Tibial nerve (tissue), 4 donors: Measurements from ENCODE around the gene MACIR. TPM values are rescaled to one million over a fixed set of nuclear protein-coding genes. Genes with fewer than 3 reads are reported as not detected.

Experiments used
- DNase-seq, 2 donors: peaks; one replicate each; pipeline ENCODE4 v3.0.0-alpha.2; 2019; ENCODE audit warnings: low spot score in 2 of 2
- H3K27ac ChIP-seq, 4 donors: fragments of 200-600 bp; sonication (generic) in 3 of 4; one replicate each; pipeline ENCODE4 v1.5.1; 2017 to 2019; ENCODE audit warnings: mild to moderate bottlenecking in 1 of 4
- H3K27me3 ChIP-seq, 2 donors: fragments of 200-600 bp; sonication (generic) in 1 of 2; one replicate each; pipeline versions ENCODE4 v1.5.1 to v1.6.0; 2017 to 2019
- H3K36me3 ChIP-seq, 3 donors: fragments of 200-600 bp; sonication (generic); one replicate each; pipeline ENCODE4 v1.5.1; 2018 to 2019
- H3K4me1 ChIP-seq, 4 donors: fragments of 200-600 bp; sonication (generic) in 3 of 4; one replicate each; pipeline ENCODE4 v1.5.1; 2017 to 2019
- H3K4me3 ChIP-seq, 4 donors: fragments of 200-600 bp; sonication (generic) in 3 of 4; one replicate each; pipeline ENCODE4 v1.5.1; 2017 to 2019; ENCODE audit warnings: mild to moderate bottlenecking in 1 of 4, moderate library complexity in 1 of 4
- H3K9me3 ChIP-seq, 4 donors: fragments of 200-600 bp; sonication (generic) in 3 of 4; one replicate each; pipeline ENCODE4 v1.5.1; 2017 to 2019
- EP300 ChIP-seq, 2 donors: sonication (generic); formaldehyde crosslinking; IDR thresholded peaks; one replicate each; pipeline ENCODE4 v1.6.1; 2017; ENCODE audit warnings: antibody characterized with exemption in 2 of 2, mild to moderate bottlenecking in 1 of 2
- POLR2A ChIP-seq, 2 donors: fragments of 450-650 bp; IDR thresholded peaks; one replicate each; pipeline ENCODE4 v1.6.1; 2017; ENCODE audit warnings: antibody characterized with exemption in 2 of 2, mild to moderate bottlenecking in 2 of 2, moderate library complexity in 2 of 2
- WGBS, 2 donors: methylation state at CpG; one replicate each; pipeline ENCODE4 v1.1.5; 2018; 5-methylcytosine and 5-hydroxymethylcytosine counted together
- total RNA-seq, 4 donors: library from RNA; depleted of rRNA; stranded (reverse); fragments of >200 nt; gene quantifications; one replicate each; pipeline ENCODE4 v1.1.0, GENCODE V29; 2016
- TF ChIP-seq, protein P1 (sequence below), 5 experiments: fragments of 200-600 bp in 3 of 5; fragments of 450-650 bp in 2 of 5; sonication (generic) in 3 of 5; IDR thresholded peaks; one replicate each; pipeline ENCODE4 v1.5.1; 2016 to 2019; ENCODE audit warnings: antibody characterized with exemption in 5 of 5, mild to moderate bottlenecking in 3 of 5, moderate library complexity in 2 of 5

MACIR gene
- total RNA-seq, 4 donors from 2014 or later = 12.7 to 24.1 (median 17.1) TPM

GRCh38 chr5:103271570-103272289, 13.2 kb downstream of the MACIR start:
- WGBS, 2 donors = 41 to 43% methylated on average over 2 of the region's 2 CpGs
- Histone ChIP-seq H3K27me3 (no peaks in the 10 kb centered on the region), H3K4me1 (peaks cover 0 to 33% (median 14%) of the 10 kb centered on the region in 4 donors), H3K36me3 (peaks cover 0 to 21% (median 0%) of the 10 kb centered on the region in 3 donors), H3K4me3 (no peak overlapping the region), H3K9me3 (no peaks in the 10 kb centered on the region), H3K27ac (no peak overlapping the region)
- TF ChIP-seq EP300 (IDR thresholded peaks at IDR 0.05) = no peak
- TF ChIP-seq, protein P1, sequence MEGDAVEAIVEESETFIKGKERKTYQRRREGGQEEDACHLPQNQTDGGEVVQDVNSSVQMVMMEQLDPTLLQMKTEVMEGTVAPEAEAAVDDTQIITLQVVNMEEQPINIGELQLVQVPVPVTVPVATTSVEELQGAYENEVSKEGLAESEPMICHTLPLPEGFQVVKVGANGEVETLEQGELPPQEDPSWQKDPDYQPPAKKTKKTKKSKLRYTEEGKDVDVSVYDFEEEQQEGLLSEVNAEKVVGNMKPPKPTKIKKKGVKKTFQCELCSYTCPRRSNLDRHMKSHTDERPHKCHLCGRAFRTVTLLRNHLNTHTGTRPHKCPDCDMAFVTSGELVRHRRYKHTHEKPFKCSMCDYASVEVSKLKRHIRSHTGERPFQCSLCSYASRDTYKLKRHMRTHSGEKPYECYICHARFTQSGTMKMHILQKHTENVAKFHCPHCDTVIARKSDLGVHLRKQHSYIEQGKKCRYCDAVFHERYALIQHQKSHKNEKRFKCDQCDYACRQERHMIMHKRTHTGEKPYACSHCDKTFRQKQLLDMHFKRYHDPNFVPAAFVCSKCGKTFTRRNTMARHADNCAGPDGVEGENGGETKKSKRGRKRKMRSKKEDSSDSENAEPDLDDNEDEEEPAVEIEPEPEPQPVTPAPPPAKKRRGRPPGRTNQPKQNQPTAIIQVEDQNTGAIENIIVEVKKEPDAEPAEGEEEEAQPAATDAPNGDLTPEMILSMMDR (IDR thresholded peaks at IDR 0.05) = no peak
- TF ChIP-seq POLR2A (IDR thresholded peaks at IDR 0.05) = no peak
- DNase-seq = no peak

DNA sequence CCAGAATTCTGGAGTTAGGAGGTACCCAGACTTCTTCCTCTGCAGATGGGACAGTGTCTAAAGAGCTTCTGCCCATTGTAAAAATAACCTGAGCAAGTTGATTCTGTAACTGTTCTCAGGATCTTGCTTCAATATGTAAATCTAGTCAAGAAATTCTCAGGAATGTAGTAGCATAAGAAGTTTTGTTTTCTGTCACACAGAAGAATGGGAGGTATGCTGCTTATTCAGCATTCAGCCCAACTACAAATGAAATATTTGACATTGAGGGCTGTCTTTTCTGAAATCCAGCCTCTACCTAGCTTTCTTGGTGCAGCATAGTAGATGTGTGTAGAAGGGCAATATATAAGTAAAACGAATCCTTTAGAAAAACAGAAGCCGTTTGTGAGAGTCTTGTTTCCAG, 13.8 kb downstream of the MACIR start:
- no peak for DNase-seq
- 64 to 76% methylated on average over 2 of the region's 2 CpGs for WGBS, 2 donors
- peaks cover 0 to 16% (median 0%) of the 10 kb centered on the region in 3 donors for H3K36me3 ChIP-seq
- no peak overlapping the region for H3K4me3 ChIP-seq
- peak overlapping the region in 1 of 4 donors; percentile 29 for H3K27ac ChIP-seq
- H3K27me3 ChIP-seq = no peaks in the 10 kb centered on the region
- H3K4me1 ChIP-seq = peaks cover 0 to 33% (median 14%) of the 10 kb centered on the region in 4 donors
- no peaks in the 10 kb centered on the region for H3K9me3 ChIP-seq
- TF ChIP-seq EP300 (IDR thresholded peaks at IDR 0.05) (no peak), POLR2A (IDR thresholded peaks at IDR 0.05) (no peak)
- TF ChIP-seq, protein P1 (IDR thresholded peaks at IDR 0.05) = no peak

DNA sequence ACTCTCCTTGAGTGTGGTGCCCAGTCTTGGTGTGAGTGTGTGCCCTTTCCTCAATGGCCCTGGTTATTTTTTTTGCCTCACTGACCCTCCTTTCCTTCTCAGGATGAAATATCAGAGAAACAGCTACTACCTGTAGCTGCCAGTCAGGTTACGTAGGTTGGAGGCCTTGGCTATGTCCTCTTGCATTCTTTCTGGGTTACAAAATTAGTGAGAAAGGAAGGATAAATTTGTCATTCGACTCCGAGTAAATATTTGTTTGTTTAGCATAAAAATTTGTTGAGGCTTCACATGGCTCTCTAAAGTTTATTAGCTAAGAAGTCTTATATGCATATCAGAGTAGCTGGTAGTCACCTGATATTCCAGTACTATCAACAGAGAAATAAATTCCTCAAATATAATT, 15.4 kb downstream of the MACIR start:
- TF ChIP-seq EP300 (IDR thresholded peaks at IDR 0.05) (no peak), POLR2A (IDR thresholded peaks at IDR 0.05) (no peak)
- TF ChIP-seq, protein P1 (IDR thresholded peaks at IDR 0.05) = no peak
- H3K27ac ChIP-seq = no peak overlapping the region
- no peak for DNase-seq
- no peaks in the 10 kb centered on the region for H3K27me3 ChIP-seq
- no peaks in the 10 kb centered on the region for H3K9me3 ChIP-seq
- no peak overlapping the region for H3K4me3 ChIP-seq
- peaks cover 0 to 33% (median 14%) of the 10 kb centered on the region in 4 donors for H3K4me1 ChIP-seq
- 96 to 99% methylated on average over 3 of the region's 3 CpGs for WGBS, 2 donors
- H3K36me3 ChIP-seq = peaks cover 0 to 12% (median 0%) of the 10 kb centered on the region in 3 donors

GRCh38 chr5:103275851-103276250, 17.3 kb downstream of the MACIR start:
- no peaks in the 10 kb centered on the region for H3K9me3 ChIP-seq
- TF ChIP-seq EP300 (IDR thresholded peaks at IDR 0.05) (no peak), POLR2A (IDR thresholded peaks at IDR 0.05) (no peak)
- TF ChIP-seq, protein P1 (IDR thresholded peaks at IDR 0.05) = no peak
- H3K27me3 ChIP-seq = no peaks in the 10 kb centered on the region
- H3K27ac ChIP-seq = no peak overlapping the region
- peaks cover 0 to 35% (median 14%) of the 10 kb centered on the region in 4 donors for H3K4me1 ChIP-seq
- no peak for DNase-seq
- no peak overlapping the region for H3K4me3 ChIP-seq
- peaks cover 0 to 15% (median 0%) of the 10 kb centered on the region in 3 donors for H3K36me3 ChIP-seq
- WGBS, 2 donors = 97% methylated on average over 12 of the region's 12 CpGs

GRCh38 chr5:103280967-103281366, 22.4 kb downstream of the MACIR start:
- Histone ChIP-seq H3K4me3 (no peak overlapping the region), H3K36me3 (peaks cover 0 to 11% (median 0%) of the 10 kb centered on the region in 3 donors), H3K27me3 (no peaks in the 10 kb centered on the region), H3K27ac (no peak overlapping the region), H3K4me1 (peaks cover 0 to 9% (median 0%) of the 10 kb centered on the region in 4 donors), H3K9me3 (no peaks in the 10 kb centered on the region)
- WGBS, 2 donors = 91 to 92% methylated on average over 3 of the region's 3 CpGs
- TF ChIP-seq POLR2A (IDR thresholded peaks at IDR 0.05) (no peak), EP300 (IDR thresholded peaks at IDR 0.05) (no peak)
- TF ChIP-seq, protein P1 (IDR thresholded peaks at IDR 0.05) = no peak
- DNase-seq = no peak
